Skeletal muscle satellite cell (primary cell): ENCODE results near the gene FAM3A.

Experiments
- H3K27me3 ChIP-seq: 2 replicates; pipeline ENCODE4 v1.7.0; 2013; ENCODE audit warnings: low read length; ENCODE audit not compliant: control insufficient read depth, insufficient read depth
- H3K36me3 ChIP-seq: 2 replicates; pipeline ENCODE4 v1.7.0; 2013; ENCODE audit warnings: mild to moderate bottlenecking, control low read depth, low read length; ENCODE audit not compliant: insufficient read depth
- H3K4me1 ChIP-seq: 2 replicates; pipeline ENCODE4 v1.7.0; 2013; ENCODE audit warnings: low read length; ENCODE audit not compliant: control insufficient read depth, insufficient read depth
- H3K4me2 ChIP-seq: 2 replicates; pipeline ENCODE4 v1.7.0; 2013; ENCODE audit warnings: mild to moderate bottlenecking, low read length
- H3K4me3 ChIP-seq: 2 replicates; pipeline ENCODE4 v1.7.0; 2013; ENCODE audit warnings: low read length
- H3K9ac ChIP-seq: 2 replicates; pipeline ENCODE4 v1.7.0; 2013; ENCODE audit warnings: mild to moderate bottlenecking, low read depth, low read length, moderate library complexity
- H3K9me3 ChIP-seq: replicated peaks from 2 replicates; pipeline ENCODE4 v1.7.0; 2013; ENCODE audit warnings: mild to moderate bottlenecking, control low read depth, low read length

Gene FAM3A

DNA sequence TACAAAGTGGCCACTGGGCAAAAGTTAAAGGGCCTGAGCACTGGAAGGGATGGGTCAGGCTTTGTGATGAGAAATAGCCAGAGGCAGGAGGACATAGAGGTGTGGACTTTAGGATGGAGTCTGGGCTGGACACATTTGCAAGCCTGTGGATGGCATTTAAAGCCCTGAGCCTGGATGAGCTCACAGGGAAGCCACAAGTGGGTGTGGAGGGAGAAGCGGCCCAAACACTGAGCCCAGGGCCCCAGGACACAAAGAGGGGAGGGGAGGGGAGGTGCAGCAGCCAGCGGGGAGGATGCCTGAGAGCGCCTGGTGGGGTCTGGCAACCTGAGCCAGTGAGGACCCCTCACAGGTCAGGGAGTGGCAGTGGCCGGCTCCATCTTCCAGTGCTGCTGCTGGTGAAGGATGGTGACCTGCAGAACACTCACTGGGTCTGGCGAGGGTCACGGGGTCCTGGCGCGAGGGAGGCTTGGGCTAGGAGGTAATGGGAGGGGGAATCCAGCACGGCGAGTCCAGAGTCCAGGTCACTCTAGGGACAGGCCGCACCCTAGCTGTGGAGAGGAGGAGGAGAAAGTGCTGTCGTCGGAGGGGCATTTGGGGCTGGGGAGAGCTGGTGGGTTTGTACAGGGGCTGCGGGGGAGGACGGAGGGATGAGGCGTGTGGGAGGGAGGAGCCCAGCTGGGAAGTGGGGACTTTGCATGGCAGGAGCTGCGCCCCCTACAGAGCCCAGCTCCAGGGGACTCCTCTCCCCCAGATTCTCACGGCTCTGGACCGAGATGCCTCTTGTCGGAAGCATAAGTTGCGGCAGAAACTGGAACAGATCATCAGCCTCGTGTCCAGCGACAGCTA is 44.0 kb downstream of the FAM3A start:
- Histone ChIP-seq H3K36me3 (peaks cover 51% of the 10 kb centered on the region), H3K4me2 (no peak overlapping the region), H3K4me1 (no peaks in the 10 kb centered on the region), H3K9ac (no peak overlapping the region), H3K4me3 (no peak overlapping the region), H3K9me3 (no peaks in the 10 kb centered on the region), H3K27me3 (no peaks in the 10 kb centered on the region)

DNA sequence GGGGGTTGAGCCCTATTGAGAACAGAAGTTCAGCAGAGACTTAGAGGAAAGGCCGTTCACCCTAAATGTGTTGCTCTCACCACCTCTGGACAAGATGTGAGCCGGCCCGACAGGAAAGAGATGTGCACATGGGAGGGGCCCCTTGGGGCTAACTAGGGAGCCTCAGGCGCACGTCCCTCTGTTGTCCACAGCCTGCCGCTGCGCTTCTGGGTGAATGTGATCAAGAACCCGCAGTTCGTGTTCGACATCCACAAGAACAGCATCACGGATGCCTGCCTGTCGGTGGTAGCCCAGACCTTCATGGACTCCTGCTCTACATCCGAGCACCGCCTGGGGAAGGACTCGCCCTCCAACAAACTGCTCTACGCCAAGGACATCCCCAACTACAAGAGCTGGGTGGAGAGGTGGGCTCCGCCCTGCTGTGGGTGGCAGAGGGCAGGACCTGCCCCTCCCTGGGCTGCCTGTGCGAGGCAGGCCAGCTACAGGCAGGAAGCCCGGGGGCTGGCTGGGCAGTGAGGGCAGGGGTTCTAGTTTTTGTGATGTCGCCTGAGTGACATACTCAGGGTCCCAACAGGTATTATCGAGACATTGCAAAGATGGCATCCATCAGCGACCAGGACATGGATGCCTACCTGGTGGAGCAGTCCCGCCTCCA is 45.0 kb downstream of the FAM3A start:
- Histone ChIP-seq H3K4me3 (no peak overlapping the region), H3K36me3 (peaks cover 51% of the 10 kb centered on the region), H3K4me2 (no peak overlapping the region)

DNA sequence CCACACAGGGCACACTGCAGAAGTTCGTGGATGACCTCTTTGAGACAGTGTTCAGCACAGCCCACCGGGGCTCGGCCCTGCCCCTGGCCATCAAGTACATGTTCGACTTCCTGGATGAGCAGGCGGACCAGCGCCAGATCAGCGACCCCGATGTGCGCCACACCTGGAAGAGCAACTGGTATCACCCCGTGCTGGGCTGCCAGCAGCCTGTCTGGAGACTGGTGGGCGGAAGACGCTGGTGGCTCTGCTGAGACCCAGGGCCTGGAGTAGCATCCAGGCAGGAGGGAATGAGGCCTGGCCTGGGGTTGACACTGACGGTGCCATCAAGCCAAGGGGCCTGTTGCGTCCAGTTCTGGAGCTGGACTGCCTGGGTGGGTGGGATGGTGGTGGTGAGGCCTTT is 45.6 kb downstream of the FAM3A start:
- Histone ChIP-seq H3K4me2 (no peak overlapping the region), H3K36me3 (peaks cover 46% of the 10 kb centered on the region), H3K4me3 (no peak overlapping the region), H3K4me1 (no peaks in the 10 kb centered on the region), H3K27me3 (no peaks in the 10 kb centered on the region), H3K9me3 (no peaks in the 10 kb centered on the region), H3K9ac (no peak overlapping the region)

More for the DNA sequence above, 45.0 kb downstream of the FAM3A start:
- Histone ChIP-seq H3K9me3 (no peaks in the 10 kb centered on the region), H3K4me1 (no peaks in the 10 kb centered on the region), H3K9ac (no peak overlapping the region), H3K27me3 (no peaks in the 10 kb centered on the region)

DNA sequence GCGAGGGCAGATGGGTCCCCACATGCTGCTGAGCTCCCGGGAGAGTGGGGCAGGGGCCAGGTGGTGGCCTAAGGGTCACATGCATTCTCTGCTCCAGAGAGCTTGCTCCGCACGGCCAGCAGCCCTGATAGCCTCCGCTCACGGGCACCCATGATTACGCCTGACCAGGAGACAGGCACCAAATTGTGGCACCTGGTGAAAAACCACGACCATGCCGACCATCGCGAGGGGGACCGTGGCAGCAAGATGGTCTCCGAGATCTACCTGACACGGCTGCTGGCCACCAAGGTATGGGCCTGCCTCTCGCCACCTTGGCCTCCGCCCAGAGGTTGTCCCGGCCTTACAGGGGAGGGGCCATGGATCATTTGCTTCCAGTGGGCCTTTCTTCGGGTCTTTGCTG is 46.2 kb downstream of the FAM3A start:
- H3K4me3 ChIP-seq = no peak overlapping the region
- no peaks in the 10 kb centered on the region for H3K9me3 ChIP-seq
- no peaks in the 10 kb centered on the region for H3K4me1 ChIP-seq
- no peak overlapping the region for H3K4me2 ChIP-seq
- H3K27me3 ChIP-seq = no peaks in the 10 kb centered on the region
- peaks cover 46% of the 10 kb centered on the region for H3K36me3 ChIP-seq
- no peak overlapping the region for H3K9ac ChIP-seq

DNA sequence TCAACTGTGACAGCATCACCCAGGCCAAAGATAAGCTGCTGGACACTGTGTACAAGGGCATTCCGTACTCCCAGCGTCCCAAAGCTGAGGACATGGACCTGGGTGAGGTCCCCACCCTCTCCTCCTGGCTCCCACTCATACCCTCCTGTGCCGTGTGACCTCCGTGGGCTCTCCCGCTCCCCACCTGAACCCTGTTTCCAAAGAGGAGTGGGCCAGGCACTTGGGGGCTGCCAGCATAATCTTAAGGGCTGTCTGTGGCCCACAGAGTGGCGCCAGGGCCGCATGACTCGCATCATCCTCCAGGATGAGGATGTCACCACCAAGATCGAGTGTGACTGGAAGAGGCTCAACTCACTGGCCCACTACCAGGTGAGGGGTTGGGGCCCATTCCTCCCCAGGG is 46.9 kb downstream of the FAM3A start:
- Histone ChIP-seq H3K4me1 (no peaks in the 10 kb centered on the region), H3K4me2 (no peak overlapping the region), H3K27me3 (no peaks in the 10 kb centered on the region), H3K9me3 (no peaks in the 10 kb centered on the region), H3K36me3 (peaks cover 46% of the 10 kb centered on the region), H3K4me3 (no peak overlapping the region), H3K9ac (no peak overlapping the region)

DNA sequence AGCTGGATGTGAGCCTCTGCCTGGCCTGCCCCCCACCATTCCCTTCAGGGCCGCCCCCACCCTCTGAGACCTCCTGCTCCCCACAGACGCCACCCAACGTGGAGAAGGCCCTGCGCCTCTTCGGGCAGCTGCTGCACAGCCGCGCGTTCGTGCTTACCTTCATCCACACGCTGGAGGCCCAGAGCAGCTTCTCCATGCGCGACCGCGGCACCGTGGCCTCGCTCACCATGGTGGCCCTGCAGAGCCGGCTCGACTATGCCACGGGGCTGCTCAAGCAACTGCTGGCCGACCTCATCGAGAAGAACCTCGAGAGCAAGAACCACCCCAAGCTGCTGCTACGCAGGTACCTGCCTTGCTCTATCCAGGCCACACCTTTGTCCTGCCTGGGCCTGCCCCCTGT is 47.8 kb downstream of the FAM3A start:
- no peaks in the 10 kb centered on the region for H3K9me3 ChIP-seq
- no peaks in the 10 kb centered on the region for H3K4me1 ChIP-seq
- H3K27me3 ChIP-seq = no peaks in the 10 kb centered on the region
- H3K9ac ChIP-seq = no peak overlapping the region
- H3K36me3 ChIP-seq = peaks cover 40% of the 10 kb centered on the region
- H3K4me3 ChIP-seq = no peak overlapping the region
- H3K4me2 ChIP-seq = no peak overlapping the region

DNA sequence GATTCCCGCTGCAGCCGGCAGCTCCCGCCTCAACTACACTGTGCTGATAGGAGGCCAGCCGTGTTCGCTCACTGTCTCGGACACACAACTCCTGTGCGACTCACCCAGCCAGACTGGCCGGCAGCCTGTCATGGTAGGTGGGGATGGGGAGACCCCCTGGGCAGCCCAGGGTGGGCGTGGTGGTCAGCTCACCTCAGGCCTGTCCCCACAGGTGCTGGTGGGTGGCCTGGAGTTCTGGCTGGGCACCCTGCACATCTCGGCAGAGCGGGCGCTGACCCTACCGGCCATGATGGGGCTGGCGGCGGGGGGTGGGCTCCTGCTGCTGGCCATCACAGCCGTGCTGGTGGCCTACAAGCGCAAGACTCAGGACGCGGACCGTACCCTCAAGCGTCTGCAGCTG is 48.5 kb downstream of the FAM3A start:
- Histone ChIP-seq H3K36me3 (peaks cover 44% of the 10 kb centered on the region), H3K9me3 (no peaks in the 10 kb centered on the region), H3K4me2 (no peak overlapping the region), H3K4me1 (no peaks in the 10 kb centered on the region), H3K9ac (no peak overlapping the region), H3K27me3 (no peaks in the 10 kb centered on the region), H3K4me3 (no peak overlapping the region)

DNA sequence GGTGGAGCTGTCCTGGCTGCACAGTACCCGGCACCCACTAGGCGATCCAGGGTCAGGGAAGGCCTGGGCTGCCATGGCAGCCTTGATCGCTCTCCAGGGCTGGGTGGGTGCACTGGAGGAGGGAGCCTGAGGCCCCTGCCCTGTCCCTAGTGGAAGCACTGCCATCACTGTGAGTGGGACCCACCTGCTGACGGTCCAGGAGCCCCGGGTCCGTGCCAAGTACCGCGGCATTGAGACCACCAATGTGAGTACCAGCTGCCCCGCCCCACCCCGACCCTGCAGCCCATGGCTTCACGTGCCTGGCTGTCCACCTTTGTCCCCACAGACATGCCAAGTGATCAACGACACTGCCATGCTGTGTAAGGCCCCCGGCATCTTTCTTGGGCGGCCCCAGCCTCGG is 49.1 kb downstream of the FAM3A start:
- H3K27me3 ChIP-seq = no peaks in the 10 kb centered on the region
- no peaks in the 10 kb centered on the region for H3K9me3 ChIP-seq
- peaks cover 46% of the 10 kb centered on the region for H3K36me3 ChIP-seq
- H3K9ac ChIP-seq = no peak overlapping the region
- H3K4me1 ChIP-seq = no peaks in the 10 kb centered on the region
- no peak overlapping the region for H3K4me2 ChIP-seq
- no peak overlapping the region for H3K4me3 ChIP-seq

DNA sequence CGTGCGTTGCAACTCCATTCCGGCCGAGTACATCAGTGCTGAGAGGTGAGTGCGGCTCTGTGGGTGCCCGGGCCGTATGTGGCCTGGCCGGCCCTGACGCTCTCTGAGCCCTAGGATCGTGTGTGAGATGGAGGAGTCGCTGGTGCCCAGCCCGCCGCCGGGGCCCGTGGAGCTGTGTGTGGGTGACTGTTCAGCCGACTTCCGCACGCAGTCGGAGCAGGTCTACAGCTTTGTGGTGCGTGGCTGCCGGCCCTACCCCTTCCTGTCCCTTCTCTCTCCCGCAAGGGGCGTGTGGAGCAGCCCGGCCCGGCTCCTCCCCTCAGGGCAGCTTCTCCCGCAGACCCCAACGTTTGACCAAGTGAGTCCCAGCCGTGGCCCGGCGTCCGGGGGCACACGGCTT is 50.0 kb downstream of the FAM3A start:
- Histone ChIP-seq H3K4me1 (peaks cover 4% of the 10 kb centered on the region), H3K36me3 (peaks cover 46% of the 10 kb centered on the region), H3K4me2 (no peak overlapping the region), H3K9me3 (no peaks in the 10 kb centered on the region), H3K4me3 (no peak overlapping the region), H3K27me3 (no peaks in the 10 kb centered on the region), H3K9ac (no peak overlapping the region)

DNA sequence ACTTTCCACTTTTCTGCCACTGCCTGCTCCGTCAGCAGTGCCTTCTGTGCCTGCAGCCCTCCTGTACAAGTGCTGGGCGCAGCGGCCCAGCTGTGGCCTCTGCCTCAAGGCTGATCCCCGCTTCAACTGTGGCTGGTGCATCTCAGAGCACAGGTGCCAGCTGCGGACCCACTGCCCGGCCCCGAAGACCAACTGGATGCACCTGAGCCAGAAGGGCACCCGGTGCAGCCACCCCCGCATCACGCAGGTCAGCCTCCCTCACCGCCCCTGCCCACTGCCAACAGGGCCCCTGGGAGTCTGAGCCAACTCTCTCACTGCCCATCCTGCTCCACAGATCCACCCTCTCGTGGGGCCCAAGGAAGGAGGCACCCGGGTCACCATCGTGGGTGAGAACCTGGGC is 50.4 kb downstream of the FAM3A start:
- Histone ChIP-seq H3K4me1 (peaks cover 8% of the 10 kb centered on the region), H3K27me3 (no peaks in the 10 kb centered on the region), H3K4me2 (no peak overlapping the region), H3K4me3 (no peak overlapping the region), H3K36me3 (peaks cover 46% of the 10 kb centered on the region), H3K9ac (no peak overlapping the region), H3K9me3 (no peaks in the 10 kb centered on the region)

DNA sequence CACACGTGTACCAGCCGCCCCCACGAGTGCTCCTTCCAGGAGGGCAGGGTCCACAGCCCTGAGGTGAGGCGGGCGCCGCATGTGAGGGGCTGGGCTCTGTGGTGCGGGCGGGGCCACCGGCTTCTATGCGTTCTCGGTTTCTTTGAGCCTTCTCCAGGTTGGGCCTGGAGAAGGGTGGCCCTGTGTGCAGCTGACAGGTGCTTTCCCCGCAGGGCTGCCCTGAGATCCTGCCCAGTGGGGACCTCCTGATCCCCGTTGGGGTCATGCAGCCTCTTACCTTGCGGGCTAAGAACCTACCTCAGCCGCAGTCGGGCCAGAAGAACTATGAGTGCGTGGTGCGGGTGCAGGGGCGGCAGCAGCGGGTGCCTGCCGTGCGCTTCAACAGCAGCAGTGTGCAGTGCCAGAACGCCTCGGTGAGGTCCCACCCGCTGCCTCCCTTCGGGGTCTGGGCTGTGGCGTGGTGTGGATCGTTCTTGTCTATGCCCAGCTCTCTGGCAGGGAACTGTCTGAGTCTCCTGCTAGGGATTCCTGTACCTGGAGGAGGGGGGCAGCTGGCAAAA is 51.1 kb downstream of the FAM3A start:
- Histone ChIP-seq H3K36me3 (peaks cover 42% of the 10 kb centered on the region), H3K4me1 (peaks cover 11% of the 10 kb centered on the region), H3K4me2 (no peak overlapping the region), H3K9ac (no peak overlapping the region), H3K27me3 (no peaks in the 10 kb centered on the region), H3K9me3 (no peaks in the 10 kb centered on the region), H3K4me3 (no peak overlapping the region)
